B cell (primary cell): ENCODE results near the gene ATP6V1G2. TPM values are rescaled to one million over a fixed set of nuclear protein-coding genes. Genes with fewer than 3 reads are reported as not detected.
A peak's percentile ranks its signal among the peaks of the same experiment; 100 is the strongest.

ENCODE experiments used
- ATAC-seq: fragments of 200-7000 bp; cut with Tn5 transposase; one replicate; pipeline ENCODE4 v1.10.0; 2021; ENCODE audit warnings: low read depth, mild to moderate bottlenecking, moderate number of reproducible peaks, moderate library complexity
- CTCF ChIA-PET: fragments of 350-600 bp; sonication (Branson Sonifier 250); formaldehyde crosslinking; loops from one replicate; lab custom pipeline; 2021; ENCODE audit warnings: antibody characterized with exemption, inconsistent platforms; lab: Charles Lee
- POLR2A ChIA-PET: fragments of 350-600 bp; sonication (Branson Sonifier 250); formaldehyde crosslinking; loops from one replicate; lab custom pipeline; 2021; ENCODE audit warnings: antibody characterized with exemption; lab: Charles Lee
- DNase-seq: peaks from one replicate; pipeline ENCODE4 v3.0.0; 2013
- H2AFZ ChIP-seq: 2 replicates; pipeline ENCODE4 v1.6.1; 2012; ENCODE audit warnings: mild to moderate bottlenecking, low read depth, low read length; ENCODE audit not compliant: insufficient read depth, poor library complexity, severe bottlenecking
- H3K27ac ChIP-seq, 2 donors: 1 replicate in 1 of 2; 2 replicates in 1 of 2; pipeline ENCODE4 v1.5.1; 2012 to 2013; ENCODE audit warnings: low read length in 2 of 2, mild to moderate bottlenecking in 2 of 2, moderate library complexity in 1 of 2
- H3K27me3 ChIP-seq, 4 experiments: fragments of 200-600 bp in 1 of 4; sonication (generic) in 1 of 4; replicated peaks in 1 of 4; 1 replicate in 2 of 4; 2 replicates in 2 of 4; pipeline versions ENCODE4 v1.6.1 to v1.7.0; 2013 to 2016; ENCODE audit warnings: low read length in 3 of 4, mild to moderate bottlenecking in 2 of 4, mixed read lengths in 1 of 4, moderate library complexity in 1 of 4; ENCODE audit not compliant: insufficient read depth in 4 of 4, control insufficient read depth in 3 of 4; ENCODE audit errors: control extremely low read depth in 1 of 4
- H3K36me3 ChIP-seq, 2 experiments: replicated peaks in 1 of 2; 1 replicate in 1 of 2; 2 replicates in 1 of 2; pipeline versions ENCODE4 v1.6.1 to v1.7.1; 2013; ENCODE audit warnings: low read length in 1 of 2; ENCODE audit not compliant: insufficient read depth in 2 of 2, control insufficient read depth in 1 of 2; ENCODE audit errors: control extremely low read depth in 1 of 2, extremely low read depth in 1 of 2
- H3K4me1 ChIP-seq, 2 donors: fragments of 200-600 bp in 1 of 2; sonication (generic) in 1 of 2; 1 replicate in 1 of 2; 2 replicates in 1 of 2; pipeline versions ENCODE4 v1.5.1 to v1.6.1; 2013 to 2017; ENCODE audit warnings: low read length in 2 of 2; ENCODE audit not compliant: control insufficient read depth in 2 of 2, insufficient read depth in 2 of 2
- H3K4me2 ChIP-seq: replicated peaks from 2 replicates; pipeline ENCODE3; 2012; ENCODE audit warnings: mild to moderate bottlenecking, low read depth, low read length; ENCODE audit not compliant: poor library complexity, severe bottlenecking
- H3K4me3 ChIP-seq, 5 experiments: fragments of 200-600 bp in 1 of 5; sonication (generic) in 1 of 5; 1 replicate in 3 of 5; 2 replicates in 2 of 5; pipeline versions ENCODE4 v1.5.1 to v1.7.0; 2011 to 2016; ENCODE audit warnings: low read length in 4 of 5, mild to moderate bottlenecking in 4 of 5, low read depth in 2 of 5, control low read depth in 1 of 5, moderate library complexity in 1 of 5; ENCODE audit not compliant: insufficient read depth in 1 of 5; ENCODE audit errors: control extremely low read depth in 1 of 5, extremely low read depth in 1 of 5
- H3K79me2 ChIP-seq: fragments of 200-600 bp; sonication (generic); one replicate; pipeline ENCODE4 v1.6.0; 2016; ENCODE audit warnings: low read length; ENCODE audit not compliant: control insufficient read depth, insufficient read depth
- H3K9ac ChIP-seq: fragments of 200-600 bp; sonication (generic); 2 replicates; pipeline ENCODE4 v1.6.1; 2017; ENCODE audit warnings: mild to moderate bottlenecking, low read length, moderate library complexity
- H3K9me3 ChIP-seq, 3 donors: one replicate each; pipeline versions ENCODE4 v1.6.1 to v1.7.1; 2013; ENCODE audit warnings: low read length in 2 of 3; ENCODE audit not compliant: control insufficient read depth in 2 of 3, insufficient read depth in 1 of 3; ENCODE audit errors: control extremely low read depth in 1 of 3
- H4K20me1 ChIP-seq: 2 replicates; pipeline ENCODE4 v1.6.0; 2012; ENCODE audit warnings: mild to moderate bottlenecking, low read length; ENCODE audit not compliant: insufficient read depth, control insufficient read depth, poor library complexity, severe bottlenecking
- H3K27ac Mint-ChIP-seq: one replicate; pipeline ENCODE4 v1.8.0; 2021; ENCODE audit warnings: mixed read lengths
- H3K27me3 Mint-ChIP-seq: one replicate; pipeline ENCODE4 v1.8.0; 2021; ENCODE audit warnings: mixed read lengths
- H3K4me1 Mint-ChIP-seq: one replicate; pipeline ENCODE4 v1.8.0; 2021; ENCODE audit warnings: mixed read lengths
- H3K4me3 Mint-ChIP-seq: one replicate; pipeline ENCODE4 v1.8.0; 2021; ENCODE audit warnings: mixed read lengths
- H3K9me3 Mint-ChIP-seq: one replicate; pipeline ENCODE4 v1.8.0; 2022; ENCODE audit warnings: mixed read lengths; ENCODE audit not compliant: insufficient read depth
- EZH2 ChIP-seq: IDR thresholded peaks from 2 replicates; pipeline ENCODE4 v1.6.1; 2012; ENCODE audit warnings: borderline replicate concordance, low read depth, mild to moderate bottlenecking, moderate library complexity, low read length; ENCODE audit not compliant: insufficient read depth, poor library complexity, severe bottlenecking
- WGBS: methylation state at CpG from one replicate; pipeline ENCODE4 v1.1.5; 2013; ENCODE audit warnings: missing lambda C conversion rate; ENCODE audit not compliant: insufficient coverage; 5-methylcytosine and 5-hydroxymethylcytosine counted together
- intact Hi-C: fragments of 100-400 bp; cut with micrococcal nuclease; formaldehyde crosslinking; loops from one replicate; pipeline ENCODE4 v1.10.0; 2022
- polyA plus RNA-seq: library from polyadenylated mRNA; depleted of rRNA; stranded (reverse); fragments of >200 nt; gene quantifications from 2 replicates; pipeline ENCODE4 v1.2.3, GENCODE V29; 2012
- total RNA-seq, 2 donors: library from RNA; stranded (reverse); fragments of 120-200 nt in 1 of 2; gene quantifications; 1 replicate in 1 of 2; 2 replicates in 1 of 2; pipeline versions ENCODE4 v1.2.3 to v1.2.4, GENCODE V29; 2013 to 2022
- TF ChIP-seq, protein P1 (sequence below): fragments of 200-600 bp; IDR thresholded peaks from one replicate; pipeline ENCODE4 v1.8.0; 2022; ENCODE audit warnings: antibody characterized with exemption, mild to moderate bottlenecking

Gene ATP6V1G2
- total and polyA plus RNA-seq, 2 donors (not counting 1 experiment from before 2014, with no cell fraction given) = 3.3 to 4.5 TPM

DNA sequence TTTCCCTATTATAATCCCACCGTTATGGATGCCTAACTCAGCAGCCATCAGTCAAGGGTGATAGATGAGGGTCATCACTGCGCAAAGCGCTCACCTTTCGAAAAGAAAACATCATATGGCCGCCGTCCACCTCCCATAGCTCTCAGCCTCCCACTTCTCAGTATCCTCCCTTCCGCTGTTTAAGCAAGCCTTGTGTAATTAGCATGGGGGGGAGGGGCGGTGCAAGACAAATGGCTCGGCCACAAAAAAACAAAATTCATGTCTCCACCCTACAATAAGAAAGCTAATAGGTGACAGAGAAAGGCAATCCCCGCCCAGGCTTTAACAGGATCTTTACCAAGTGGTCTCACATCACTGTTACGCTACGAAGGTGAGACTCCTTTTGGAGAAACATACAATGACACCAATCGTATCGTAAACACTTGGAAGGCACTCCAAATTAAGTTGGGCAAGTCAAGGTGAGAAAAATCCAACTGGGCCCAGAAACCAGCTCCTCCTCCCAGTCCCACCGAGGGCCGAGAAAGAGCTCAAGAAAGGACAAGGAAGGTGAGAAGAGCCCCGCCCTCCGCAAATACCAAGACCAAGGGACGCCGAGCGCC lies 5.2 kb downstream of the ATP6V1G2 start:
- POLR2A ChIA-PET = interaction anchor here (0.6 to 2.8 kb wide), 21 partner anchors 10 to 1994 kb away, joined by 3 to 34 read pairs (median 4); partner anchors contain the start of genes BAG6, DXO, GPANK1 and LTB
- H3K9me3 Mint-ChIP-seq = no peaks in the 10 kb centered on the region
- intact Hi-C loops = loop anchor here (1.0 to 5.0 kb wide), 6 partner anchors 43 to 418 kb away; partner anchors contain the start of genes CLIC1, MICB, PRRC2A and SKIC2
- Histone ChIP-seq H3K9me3 (no peaks in the 10 kb centered on the region), H3K36me3 (peaks cover under 1 to 44% of the 10 kb centered on the region in 2 experiments), H3K4me3 (peak overlapping the region; percentile 79 to 100 (median 97)), H3K27ac (peak overlapping the region; percentile 97 to 99), H4K20me1 (peaks cover 42% of the 10 kb centered on the region), H3K9ac (peak overlapping the region; percentile 93), H3K27me3 (no peaks in the 10 kb centered on the region), H3K79me2 (peaks cover 47% of the 10 kb centered on the region), H2AFZ (peak overlapping the region; percentile 79), H3K4me1 (peaks cover 30 to 36% of the 10 kb centered on the region in 2 donors), H3K4me2 (peak overlapping the region; percentile 79)
- ATAC-seq (peak; percentile 15), DNase-seq (no peak)
- peak overlapping the region; percentile 99 for H3K4me3 Mint-ChIP-seq
- CTCF ChIA-PET = interaction anchor here (0.6 to 3.5 kb wide), 19 partner anchors 9 to 289 kb away, joined by 3 to 33 read pairs (median 5); partner anchors contain the start of genes LST1, LTB, MCCD1 and MICB
- H3K4me1 Mint-ChIP-seq = peaks cover 45% of the 10 kb centered on the region
- H3K27ac Mint-ChIP-seq = peak overlapping the region; percentile 93
- TF ChIP-seq, protein P1, sequence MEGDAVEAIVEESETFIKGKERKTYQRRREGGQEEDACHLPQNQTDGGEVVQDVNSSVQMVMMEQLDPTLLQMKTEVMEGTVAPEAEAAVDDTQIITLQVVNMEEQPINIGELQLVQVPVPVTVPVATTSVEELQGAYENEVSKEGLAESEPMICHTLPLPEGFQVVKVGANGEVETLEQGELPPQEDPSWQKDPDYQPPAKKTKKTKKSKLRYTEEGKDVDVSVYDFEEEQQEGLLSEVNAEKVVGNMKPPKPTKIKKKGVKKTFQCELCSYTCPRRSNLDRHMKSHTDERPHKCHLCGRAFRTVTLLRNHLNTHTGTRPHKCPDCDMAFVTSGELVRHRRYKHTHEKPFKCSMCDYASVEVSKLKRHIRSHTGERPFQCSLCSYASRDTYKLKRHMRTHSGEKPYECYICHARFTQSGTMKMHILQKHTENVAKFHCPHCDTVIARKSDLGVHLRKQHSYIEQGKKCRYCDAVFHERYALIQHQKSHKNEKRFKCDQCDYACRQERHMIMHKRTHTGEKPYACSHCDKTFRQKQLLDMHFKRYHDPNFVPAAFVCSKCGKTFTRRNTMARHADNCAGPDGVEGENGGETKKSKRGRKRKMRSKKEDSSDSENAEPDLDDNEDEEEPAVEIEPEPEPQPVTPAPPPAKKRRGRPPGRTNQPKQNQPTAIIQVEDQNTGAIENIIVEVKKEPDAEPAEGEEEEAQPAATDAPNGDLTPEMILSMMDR = no peak
- TF ChIP-seq EZH2 = no peak
- under 1% methylated on average over 12 of the region's 21 CpGs for WGBS
- no peaks in the 10 kb centered on the region for H3K27me3 Mint-ChIP-seq

- Histone ChIP-seq H3K4me1 (peaks cover 30 to 36% of the 10 kb centered on the region in 2 donors), H3K27me3 (no peaks in the 10 kb centered on the region), H3K4me3 (peak overlapping the region; percentile 79 to 100 (median 97)), H3K79me2 (peaks cover 49% of the 10 kb centered on the region), H3K27ac (peak overlapping the region; percentile 97 to 99), H3K36me3 (peaks cover 3 to 50% of the 10 kb centered on the region in 2 experiments), H3K4me2 (peak overlapping the region; percentile 79), H2AFZ (peak overlapping the region; percentile 79), H3K9ac (peak overlapping the region; percentile 93), H4K20me1 (peaks cover 47% of the 10 kb centered on the region), H3K9me3 (no peaks in the 10 kb centered on the region)
- DNase-seq (no peak), ATAC-seq (no peak)
- Mint-ChIP-seq H3K27me3 (no peaks in the 10 kb centered on the region), H3K4me3 (peak overlapping the region; percentile 99), H3K4me1 (peaks cover 47% of the 10 kb centered on the region), H3K27ac (peak overlapping the region; percentile 93), H3K9me3 (no peaks in the 10 kb centered on the region)
- intact Hi-C loops = loop anchor here (1.0 to 5.0 kb wide), 6 partner anchors 42 to 419 kb away; partner anchors contain the start of genes CLIC1, MICB, PRRC2A and SKIC2
- CTCF ChIA-PET = interaction anchor here (0.9 to 3.5 kb wide), 8 partner anchors 12 to 98 kb away, joined by 3 to 33 read pairs (median 6); partner anchors contain the start of genes MCCD1 and TNF
- no peak for TF ChIP-seq EZH2
- TF ChIP-seq, protein P1 = no peak
- WGBS = no CpG with 5 or more reads among the region's 4 CpGs
- POLR2A ChIA-PET = interaction anchor here (0.5 to 2.8 kb wide), 7 partner anchors 36 to 322 kb away, joined by 3 to 34 read pairs (median 4); partner anchors contain the start of genes LTB and NCR3
Observed at GRCh38 chr6:31540640-31541039, 5.8 kb downstream of the ATP6V1G2 start.
